Measurements from ENCODE around the gene TREML4. TPM values are rescaled to one million over a fixed set of nuclear protein-coding genes. Genes with fewer than 3 reads are reported as not detected.
"Not testable (repeated sequence)": the region's sequence is repeated elsewhere in the genome, so short reads cannot be mapped to it uniquely, and the experiment has no call there.

TREML4 gene
- polyA plus RNA-seq, 1 experiment, result not detected

- CTCF ChIA-PET, result no interaction called here
- Histone ChIP-seq H3K9me3 (ENCODE audit: control insufficient read depth, insufficient read depth, low read length) (no peaks in the 10 kb centered on the region; the same call in 1 of the 2 replicates), H3K27me3 (ENCODE audit: control insufficient read depth, insufficient read depth, low read length) (peaks cover 21% of the 10 kb centered on the region), H3K27ac (ENCODE audit: low read depth, low read length) (no peak overlapping the region), H3K4me3 (ENCODE audit: low read depth, low read length) (no peak overlapping the region)
- TF ChIP-seq CTCF (IDR thresholded peaks at IDR 0.05; ENCODE audit: low read depth, low read length), result no peak
- no peak for DNase-seq (ENCODE audit: low read depth, low spot score)
- POLR2A ChIA-PET, result no interaction called here
These were observed 8.1 kb downstream of the TREML4 start for GRCh38 chr6:41236276-41236675.

- ChIA-PET POLR2A (no interaction called here), CTCF (no interaction called here)
- no peak for TF ChIP-seq CTCF (IDR thresholded peaks at IDR 0.05; ENCODE audit: low read depth, low read length)
- Histone ChIP-seq H3K27ac (ENCODE audit: low read depth, low read length) (no peak overlapping the region), H3K9me3 (ENCODE audit: control insufficient read depth, insufficient read depth, low read length) (no peaks in the 10 kb centered on the region; the same call in 1 of the 2 replicates), H3K4me3 (ENCODE audit: low read depth, low read length) (no peak overlapping the region), H3K27me3 (ENCODE audit: control insufficient read depth, insufficient read depth, low read length) (peaks cover 20% of the 10 kb centered on the region)
- DNase-seq (ENCODE audit: low read depth, low spot score), result no peak
These were observed 9.0 kb downstream of the TREML4 start for GRCh38 chr6:41237128-41237527.

GRCh38 chr6:41239467-41240159 is 11.5 kb downstream of the TREML4 start:
- ChIA-PET POLR2A (no interaction called here), CTCF (interaction anchor here (1.5 kb wide), 1 partner anchor 129 kb away, joined by 4 read pairs; no protein-coding TSS in a partner anchor)
- Histone ChIP-seq H3K4me3 (ENCODE audit: low read depth, low read length) (no peak overlapping the region), H3K9me3 (ENCODE audit: control insufficient read depth, insufficient read depth, low read length) (no peaks in the 10 kb centered on the region; the same call in 1 of the 2 replicates), H3K27ac (ENCODE audit: low read depth, low read length) (no peak overlapping the region), H3K27me3 (ENCODE audit: control insufficient read depth, insufficient read depth, low read length) (peaks cover 24% of the 10 kb centered on the region)
- TF ChIP-seq CTCF (IDR thresholded peaks at IDR 0.05; ENCODE audit: low read depth, low read length), result no peak
- no peak for DNase-seq (ENCODE audit: low read depth, low spot score)

GRCh38 chr6:41246529-41246928 is 18.4 kb downstream of the TREML4 start:
- H3K27ac ChIP-seq (ENCODE audit: low read depth, low read length); POLR2A ChIA-PET; DNase-seq (ENCODE audit: low read depth, low spot score); H3K9me3 ChIP-seq (ENCODE audit: control insufficient read depth, insufficient read depth, low read length); CTCF ChIA-PET; H3K27me3 ChIP-seq (ENCODE audit: control insufficient read depth, insufficient read depth, low read length); H3K4me3 ChIP-seq (ENCODE audit: low read depth, low read length): not testable (repeated sequence)

GRCh38 chr6:41247288-41247865 is 19.2 kb downstream of the TREML4 start:
- no peak overlapping the region for H3K4me3 ChIP-seq (ENCODE audit: low read depth, low read length)
- H3K9me3 ChIP-seq (ENCODE audit: control insufficient read depth, insufficient read depth, low read length), result no peaks in the 10 kb centered on the region
- DNase-seq (ENCODE audit: low read depth, low spot score), result no peak
- POLR2A ChIA-PET, result no interaction called here
- CTCF ChIA-PET, result no interaction called here
- H3K27me3 ChIP-seq (ENCODE audit: control insufficient read depth, insufficient read depth, low read length), result peaks cover 4% of the 10 kb centered on the region
- TF ChIP-seq CTCF (IDR thresholded peaks at IDR 0.05; ENCODE audit: low read depth, low read length), result no peak
- H3K27ac ChIP-seq (ENCODE audit: low read depth, low read length), result no peak overlapping the region
